ENCODE results near the gene S100A5.
A peak's percentile ranks its signal among the peaks of the same experiment; 100 is the strongest.

S100A5 gene

GRCh38 chr1:153507926-153508583 lies 32.7 kb downstream of the S100A5 start:
- Histone ChIP-seq H3K9me3 (ENCODE audit: insufficient read depth, low read length) (no peaks in the 10 kb centered on the region), H3K4me3 (ENCODE audit: insufficient read length, low read depth) (no peak overlapping the region), H3K36me3 (ENCODE audit: insufficient read depth, insufficient read length, low read length) (no peaks in the 10 kb centered on the region), H3K4me1 (ENCODE audit: insufficient read depth, insufficient read length) (peaks cover 9% of the 10 kb centered on the region), H3K9ac (ENCODE audit: insufficient read length, low read depth) (no peak overlapping the region), H3K27me3 (ENCODE audit: insufficient read depth, insufficient read length) (peaks cover 8% of the 10 kb centered on the region)
- no peak for DNase-seq (ENCODE audit: low read depth, low spot score)
- TF ChIP-seq YY1 (IDR thresholded peaks at IDR 0.05; ENCODE audit: insufficient read depth, insufficient read length), result no peak
- TF ChIP-seq SUZ12 (IDR thresholded peaks at IDR 0.05; ENCODE audit: extremely low read depth, insufficient read depth, insufficient read length), result no peak
- no peak for TF ChIP-seq ZNF274 (IDR thresholded peaks at IDR 0.05; ENCODE audit: low read depth, low read length)

GRCh38 chr1:153506831-153507413 lies 33.8 kb downstream of the S100A5 start:
- H3K27me3 ChIP-seq (ENCODE audit: insufficient read depth, insufficient read length), result peaks cover 2% of the 10 kb centered on the region
- H3K9me3 ChIP-seq (ENCODE audit: insufficient read depth, low read length), result no peaks in the 10 kb centered on the region
- no peak for DNase-seq (ENCODE audit: low read depth, low spot score)
- TF ChIP-seq SUZ12 (IDR thresholded peaks at IDR 0.05; ENCODE audit: extremely low read depth, insufficient read depth, insufficient read length), result no peak
- TF ChIP-seq YY1 (IDR thresholded peaks at IDR 0.05; ENCODE audit: insufficient read depth, insufficient read length), result no peak
- no peak for TF ChIP-seq ZNF274 (IDR thresholded peaks at IDR 0.05; ENCODE audit: low read depth, low read length)
- peaks cover 9% of the 10 kb centered on the region for H3K4me1 ChIP-seq (ENCODE audit: insufficient read depth, insufficient read length)
- H3K36me3 ChIP-seq (ENCODE audit: insufficient read depth, insufficient read length, low read length), result no peaks in the 10 kb centered on the region
- peak overlapping the region; percentile 58 for H3K9ac ChIP-seq (ENCODE audit: insufficient read length, low read depth)
- no peak overlapping the region for H3K4me3 ChIP-seq (ENCODE audit: insufficient read length, low read depth)

- Histone ChIP-seq H3K4me1 (ENCODE audit: insufficient read depth, insufficient read length) (peaks cover 9% of the 10 kb centered on the region), H3K9me3 (ENCODE audit: insufficient read depth, low read length) (no peaks in the 10 kb centered on the region), H3K9ac (ENCODE audit: insufficient read length, low read depth) (no peak overlapping the region), H3K4me3 (ENCODE audit: insufficient read length, low read depth) (no peak overlapping the region), H3K27me3 (ENCODE audit: insufficient read depth, insufficient read length) (no peaks in the 10 kb centered on the region), H3K36me3 (ENCODE audit: insufficient read depth, insufficient read length, low read length) (no peaks in the 10 kb centered on the region)
- TF ChIP-seq YY1 (IDR thresholded peaks at IDR 0.05; ENCODE audit: insufficient read depth, insufficient read length) (no peak), ZNF274 (IDR thresholded peaks at IDR 0.05; ENCODE audit: low read depth, low read length) (no peak), SUZ12 (IDR thresholded peaks at IDR 0.05; ENCODE audit: extremely low read depth, insufficient read depth, insufficient read length) (no peak)
- DNase-seq (ENCODE audit: low read depth, low spot score), result no peak
These were observed 34.3 kb downstream of the S100A5 start for GRCh38 chr1:153506386-153506785.

GRCh38 chr1:153505576-153505975 lies 35.2 kb downstream of the S100A5 start:
- no peak for DNase-seq (ENCODE audit: low read depth, low spot score)
- H3K4me3 ChIP-seq (ENCODE audit: insufficient read length, low read depth), result no peak overlapping the region
- TF ChIP-seq SUZ12 (IDR thresholded peaks at IDR 0.05; ENCODE audit: extremely low read depth, insufficient read depth, insufficient read length), result no peak
- TF ChIP-seq ZNF274 (IDR thresholded peaks at IDR 0.05; ENCODE audit: low read depth, low read length), result no peak
- no peak for TF ChIP-seq YY1 (IDR thresholded peaks at IDR 0.05; ENCODE audit: insufficient read depth, insufficient read length)
- no peaks in the 10 kb centered on the region for H3K27me3 ChIP-seq (ENCODE audit: insufficient read depth, insufficient read length)
- no peaks in the 10 kb centered on the region for H3K36me3 ChIP-seq (ENCODE audit: insufficient read depth, insufficient read length, low read length)
- H3K9ac ChIP-seq (ENCODE audit: insufficient read length, low read depth), result no peak overlapping the region
- H3K9me3 ChIP-seq (ENCODE audit: insufficient read depth, low read length), result no peaks in the 10 kb centered on the region
- H3K4me1 ChIP-seq (ENCODE audit: insufficient read depth, insufficient read length), result peaks cover 9% of the 10 kb centered on the region

GRCh38 chr1:153503766-153504165 lies 37.0 kb downstream of the S100A5 start:
- Histone ChIP-seq H3K4me3 (ENCODE audit: insufficient read length, low read depth) (no peak overlapping the region), H3K36me3 (ENCODE audit: insufficient read depth, insufficient read length, low read length) (no peaks in the 10 kb centered on the region), H3K9me3 (ENCODE audit: insufficient read depth, low read length) (no peaks in the 10 kb centered on the region), H3K4me1 (ENCODE audit: insufficient read depth, insufficient read length) (peaks cover 9% of the 10 kb centered on the region), H3K27me3 (ENCODE audit: insufficient read depth, insufficient read length) (no peaks in the 10 kb centered on the region), H3K9ac (ENCODE audit: insufficient read length, low read depth) (no peak overlapping the region)
- no peak for DNase-seq (ENCODE audit: low read depth, low spot score)
- TF ChIP-seq ZNF274 (IDR thresholded peaks at IDR 0.05; ENCODE audit: low read depth, low read length), result no peak
- TF ChIP-seq YY1 (IDR thresholded peaks at IDR 0.05; ENCODE audit: insufficient read depth, insufficient read length), result no peak
- no peak for TF ChIP-seq SUZ12 (IDR thresholded peaks at IDR 0.05; ENCODE audit: extremely low read depth, insufficient read depth, insufficient read length)

GRCh38 chr1:153498746-153499145 lies 42.0 kb downstream of the S100A5 start:
- no peak overlapping the region for H3K4me3 ChIP-seq (ENCODE audit: insufficient read length, low read depth)
- H3K9me3 ChIP-seq (ENCODE audit: insufficient read depth, low read length), result no peaks in the 10 kb centered on the region
- TF ChIP-seq ZNF274 (IDR thresholded peaks at IDR 0.05; ENCODE audit: low read depth, low read length) (no peak), YY1 (IDR thresholded peaks at IDR 0.05; ENCODE audit: insufficient read depth, insufficient read length) (no peak), SUZ12 (IDR thresholded peaks at IDR 0.05; ENCODE audit: extremely low read depth, insufficient read depth, insufficient read length) (no peak)
- H3K4me1 ChIP-seq (ENCODE audit: insufficient read depth, insufficient read length), result peaks cover 3% of the 10 kb centered on the region
- H3K36me3 ChIP-seq (ENCODE audit: insufficient read depth, insufficient read length, low read length), result no peaks in the 10 kb centered on the region
- H3K27me3 ChIP-seq (ENCODE audit: insufficient read depth, insufficient read length), result no peaks in the 10 kb centered on the region
- no peak for DNase-seq (ENCODE audit: low read depth, low spot score)
- H3K9ac ChIP-seq (ENCODE audit: insufficient read length, low read depth), result no peak overlapping the region

- Histone ChIP-seq H3K9ac (ENCODE audit: insufficient read length, low read depth) (no peak overlapping the region), H3K9me3 (ENCODE audit: insufficient read depth, low read length) (no peaks in the 10 kb centered on the region), H3K36me3 (ENCODE audit: insufficient read depth, insufficient read length, low read length) (no peaks in the 10 kb centered on the region), H3K4me1 (ENCODE audit: insufficient read depth, insufficient read length) (peaks cover 3% of the 10 kb centered on the region), H3K4me3 (ENCODE audit: insufficient read length, low read depth) (no peak overlapping the region), H3K27me3 (ENCODE audit: insufficient read depth, insufficient read length) (no peaks in the 10 kb centered on the region)
- DNase-seq (ENCODE audit: low read depth, low spot score), result no peak
- TF ChIP-seq SUZ12 (IDR thresholded peaks at IDR 0.05; ENCODE audit: extremely low read depth, insufficient read depth, insufficient read length) (no peak), YY1 (IDR thresholded peaks at IDR 0.05; ENCODE audit: insufficient read depth, insufficient read length) (no peak), ZNF274 (IDR thresholded peaks at IDR 0.05; ENCODE audit: low read depth, low read length) (no peak)
These were observed 45.2 kb downstream of the S100A5 start for GRCh38 chr1:153495536-153495935.

All from NT2/D1 (cell line).